Measurements from ENCODE around the gene E2F6. TPM values are rescaled to one million over a fixed set of nuclear protein-coding genes. Genes with fewer than 3 reads are reported as not detected.

The E2F6 gene
- polyA plus RNA-seq, 1 of the 3 experiments (the other 2 are of a cell fraction) = 15.3 TPM

DNA sequence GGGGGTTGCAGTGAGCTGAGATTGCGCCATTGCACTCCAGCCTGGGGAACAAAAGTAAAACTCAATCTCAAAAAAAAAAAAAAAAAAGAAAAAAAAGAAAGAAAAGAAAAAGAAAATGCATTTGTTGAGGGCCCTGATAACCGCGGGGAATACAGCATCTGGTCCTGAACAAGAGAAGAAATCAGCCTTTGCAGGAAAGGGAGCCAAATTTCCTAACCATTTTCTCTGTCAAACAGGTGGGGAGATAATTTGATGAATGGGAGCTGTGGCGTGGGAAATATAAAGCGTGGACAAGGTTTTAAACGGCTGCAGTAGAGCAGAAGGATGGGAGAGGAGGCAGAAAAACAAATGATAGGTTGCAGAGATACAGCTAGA lies 864 bp downstream of the E2F6 start:
- peak overlapping the region; percentile 37; the same call in 1 of the 2 replicates for H2AFZ ChIP-seq (ENCODE audit: low read depth)
- H3K79me2 ChIP-seq (ENCODE audit: insufficient read depth) = peaks cover 60% of the 10 kb centered on the region
- POLR2A ChIA-PET = interaction anchor here (2.4 kb wide), 1 partner anchor 18 kb away, joined by 16 read pairs; no protein-coding TSS in a partner anchor

DNA sequence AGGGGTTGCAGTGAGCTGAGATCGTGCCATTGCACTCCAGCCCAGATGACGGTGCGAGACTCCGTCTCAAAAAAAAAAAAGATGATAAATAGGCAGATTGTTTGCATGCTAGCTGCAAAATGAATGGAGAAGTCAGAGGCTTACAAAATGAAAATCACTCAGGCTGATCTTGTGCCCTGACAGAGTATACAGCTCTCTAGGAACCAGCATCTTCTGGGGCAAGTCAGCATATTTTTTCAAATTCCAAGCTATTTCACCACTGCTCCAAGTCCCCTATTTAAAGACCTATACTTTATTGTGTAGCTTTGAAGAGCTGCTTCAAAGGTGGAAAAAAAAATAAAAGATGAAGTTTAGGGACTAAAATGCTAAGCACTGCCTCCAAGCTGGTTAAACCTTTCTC lies 6.1 kb downstream of the E2F6 start:
- ChIA-PET POLR2A (no interaction called here), CTCF (interaction anchor here (1.2 to 11.5 kb wide), 7 partner anchors 12 to 628 kb away, joined by 3 to 189 read pairs (median 41); a partner anchor contains a TSS)
- WGBS (ENCODE audit: low lambda C conversion rate) = 97% methylated on average over 4 of the region's 4 CpGs
- Histone ChIP-seq H3K36me3 (replicated peaks in 1 of 2; ENCODE audit: control insufficient read depth in 1 of 2, insufficient read depth in 2 of 2, low read length in 1 of 2) (peaks cover 35 to 36% of the 10 kb centered on the region in 2 experiments), H3F3A (replicated peaks; ENCODE audit: insufficient read depth) (peaks cover 2% of the 10 kb centered on the region), H3K27ac (ENCODE audit: low read depth in 2 of 2, low read length in 1 of 2) (no peak overlapping the region), H3K4me3 (ENCODE audit: low read depth in 2 of 2, low read length in 1 of 2) (no peak overlapping the region), H3K9me2 (no peaks in the 10 kb centered on the region), H3K79me2 (ENCODE audit: insufficient read depth) (peaks cover 100% of the 10 kb centered on the region), H3K9me3 (no peaks in the 10 kb centered on the region), H3K4me1 (ENCODE audit: control insufficient read depth in 1 of 2, insufficient read depth in 2 of 2, low read depth in 1 of 2, low read length in 1 of 2) (peaks cover 16 to 21% of the 10 kb centered on the region in 2 experiments), H2AFZ (ENCODE audit: low read depth) (no peak overlapping the region), H4K20me1 (ENCODE audit: insufficient read depth) (peaks cover 95% of the 10 kb centered on the region), H3K4me2 (no peak overlapping the region), H3K9ac (no peak overlapping the region), H3K27me3 (ENCODE audit: insufficient read depth) (no peaks in the 10 kb centered on the region)
- DNase-seq = no peak
- no peak for TF ChIP-seq RFX5 (IDR thresholded peaks at IDR 0.05; ENCODE audit: low read length)
- TF ChIP-seq GABPA (IDR thresholded peaks at IDR 0.05; ENCODE audit: low read depth) = no peak
- TF ChIP-seq RAD21 (IDR thresholded peaks at IDR 0.05; ENCODE audit: low read length) = no peak
- no peak for TF ChIP-seq TEAD4 (IDR thresholded peaks at IDR 0.05; ENCODE audit: borderline replicate concordance, insufficient read depth)
- no peak for TF ChIP-seq JUND (IDR thresholded peaks at IDR 0.05)
- TF ChIP-seq GATA2 (CRISPR knock-in tag; IDR thresholded peaks at IDR 0.05) = no peak
- TF ChIP-seq POLR2AphosphoS5 (IDR thresholded peaks at IDR 0.05; ENCODE audit: low read depth, low read length) = no peak

More for the DNA sequence above, 864 bp downstream of the E2F6 start:
- CTCF ChIA-PET = interaction anchor here (0.9 to 11.5 kb wide), 7 partner anchors 13 to 341 kb away, joined by 3 to 189 read pairs (median 29); a partner anchor contains a TSS
- DNase-seq = peak; percentile 33
- Histone ChIP-seq H3K9ac (peak overlapping the region; percentile 73), H3K9me2 (no peaks in the 10 kb centered on the region), H3K4me3 (ENCODE audit: low read depth in 2 of 2, low read length in 1 of 2) (peak overlapping the region; percentile 64 to 72), H3K36me3 (replicated peaks in 1 of 2; ENCODE audit: control insufficient read depth in 1 of 2, insufficient read depth in 2 of 2, low read length in 1 of 2) (peaks cover 12 to 31% of the 10 kb centered on the region in 2 experiments), H3K4me2 (peak overlapping the region; percentile 95), H3K27me3 (ENCODE audit: insufficient read depth) (no peaks in the 10 kb centered on the region), H3K9me3 (no peaks in the 10 kb centered on the region), H3F3A (replicated peaks; ENCODE audit: insufficient read depth) (peaks cover 4% of the 10 kb centered on the region), H3K27ac (ENCODE audit: low read depth in 2 of 2, low read length in 1 of 2) (peak overlapping the region; percentile 86 to 90), H3K4me1 (ENCODE audit: control insufficient read depth in 1 of 2, insufficient read depth in 2 of 2, low read depth in 1 of 2, low read length in 1 of 2) (peaks cover 16 to 27% of the 10 kb centered on the region in 2 experiments), H4K20me1 (ENCODE audit: insufficient read depth) (peaks cover 46% of the 10 kb centered on the region)
- WGBS (ENCODE audit: low lambda C conversion rate) = 48% methylated on average over 6 of the region's 6 CpGs
- no peak for TF ChIP-seq MEF2A (IDR thresholded peaks at IDR 0.05; ENCODE audit: borderline replicate concordance, low read depth)

- Histone ChIP-seq H3K9me3 (no peaks in the 10 kb centered on the region), H3K79me2 (ENCODE audit: insufficient read depth) (peaks cover 99% of the 10 kb centered on the region), H3K4me1 (ENCODE audit: control insufficient read depth in 1 of 2, insufficient read depth in 2 of 2, low read depth in 1 of 2, low read length in 1 of 2) (peaks cover 9 to 12% of the 10 kb centered on the region in 2 experiments; a peak in 3 of 4 replicates), H3K36me3 (replicated peaks in 1 of 2; ENCODE audit: control insufficient read depth in 1 of 2, insufficient read depth in 2 of 2, low read length in 1 of 2) (peaks cover 31 to 42% of the 10 kb centered on the region in 2 experiments), H3F3A (replicated peaks; ENCODE audit: insufficient read depth) (peaks cover 3% of the 10 kb centered on the region), H3K4me2 (no peak overlapping the region), H3K27me3 (ENCODE audit: insufficient read depth) (no peaks in the 10 kb centered on the region), H3K27ac (ENCODE audit: low read depth in 2 of 2, low read length in 1 of 2) (no peak overlapping the region; a peak in 1 of 4 replicates), H3K9ac (no peak overlapping the region), H3K9me2 (no peaks in the 10 kb centered on the region), H2AFZ (ENCODE audit: low read depth) (no peak overlapping the region), H3K4me3 (ENCODE audit: low read depth in 2 of 2, low read length in 1 of 2) (no peak overlapping the region), H4K20me1 (ENCODE audit: insufficient read depth) (peaks cover 88% of the 10 kb centered on the region)
- DNase-seq = no peak
- WGBS (ENCODE audit: low lambda C conversion rate) = 95% methylated on average over 3 of the region's 3 CpGs
- ChIA-PET CTCF (interaction anchor here (0.8 to 5.4 kb wide), 8 partner anchors 11 to 315 kb away, joined by 3 to 44 read pairs (median 4); no protein-coding TSS in a partner anchor), POLR2A (no interaction called here)
- TF ChIP-seq IRF3 (IDR thresholded peaks at IDR 0.05; ENCODE audit: low read depth, low read length) (no peak), ZBTB33 (IDR thresholded peaks at IDR 0.05; ENCODE audit: borderline replicate concordance, low read depth) (no peak), GATA2 (CRISPR knock-in tag; IDR thresholded peaks at IDR 0.05) (no peak), POLR2AphosphoS5 (IDR thresholded peaks at IDR 0.05; ENCODE audit: low read depth, low read length) (no peak)
Observed at GRCh38 chr2:11458753-11459152, 7.2 kb downstream of the E2F6 start.

Data from SK-N-SH (cell line).